ENCODE data around the gene DLK2.

The DLK2 gene

GRCh38 chr6:43493230-43493629 lies 37.9 kb upstream of the DLK2 start:
- H3K4me3 ChIP-seq (replicated peaks in 1 of 2; ENCODE audit: low read depth in 2 of 2, low read length in 2 of 2): no peak overlapping the region
- DNase-seq (ENCODE audit: low read depth in 2 of 2): no peak
- no peak for TF ChIP-seq CTCF (IDR thresholded peaks at IDR 0.05; ENCODE audit: low read depth, low read length)

- no peak for TF ChIP-seq CTCF (IDR thresholded peaks at IDR 0.05; ENCODE audit: low read depth, low read length)
- H3K4me3 ChIP-seq (replicated peaks in 1 of 2; ENCODE audit: low read depth in 2 of 2, low read length in 2 of 2): no peak overlapping the region
- no peak for DNase-seq (ENCODE audit: low read depth in 2 of 2)
Measured at GRCh38 chr6:43492673-43493072, 37.3 kb upstream of the DLK2 start.

GRCh38 chr6:43491750-43492661 lies 36.7 kb upstream of the DLK2 start:
- peak; percentile 77 for DNase-seq (ENCODE audit: low read depth in 2 of 2)
- no peak overlapping the region for H3K4me3 ChIP-seq (replicated peaks in 1 of 2; ENCODE audit: low read depth in 2 of 2, low read length in 2 of 2)
- no peak for TF ChIP-seq CTCF (IDR thresholded peaks at IDR 0.05; ENCODE audit: low read depth, low read length)

GRCh38 chr6:43490523-43490939 lies 35.2 kb upstream of the DLK2 start:
- no peak for TF ChIP-seq CTCF (IDR thresholded peaks at IDR 0.05; ENCODE audit: low read depth, low read length)
- H3K4me3 ChIP-seq (replicated peaks in 1 of 2; ENCODE audit: low read depth in 2 of 2, low read length in 2 of 2): no peak overlapping the region
- DNase-seq (ENCODE audit: low read depth in 2 of 2): no peak

- no peak overlapping the region for H3K4me3 ChIP-seq (replicated peaks in 1 of 2; ENCODE audit: low read depth in 2 of 2, low read length in 2 of 2)
Measured at GRCh38 chr6:43489277-43490072, 34.1 kb upstream of the DLK2 start.

More at GRCh38 chr6:43489277-43490072, 34.1 kb upstream of the DLK2 start:
- no peak for DNase-seq (ENCODE audit: low read depth in 2 of 2)
- no peak for TF ChIP-seq CTCF (IDR thresholded peaks at IDR 0.05; ENCODE audit: low read depth, low read length)
